ENCODE data around the gene CADPS. TPM values are rescaled to one million over a fixed set of nuclear protein-coding genes. Genes with fewer than 3 reads are reported as not detected.

Gene CADPS
- total RNA-seq, 1 experiment from 2014 or later, result 7.0 TPM

DNA sequence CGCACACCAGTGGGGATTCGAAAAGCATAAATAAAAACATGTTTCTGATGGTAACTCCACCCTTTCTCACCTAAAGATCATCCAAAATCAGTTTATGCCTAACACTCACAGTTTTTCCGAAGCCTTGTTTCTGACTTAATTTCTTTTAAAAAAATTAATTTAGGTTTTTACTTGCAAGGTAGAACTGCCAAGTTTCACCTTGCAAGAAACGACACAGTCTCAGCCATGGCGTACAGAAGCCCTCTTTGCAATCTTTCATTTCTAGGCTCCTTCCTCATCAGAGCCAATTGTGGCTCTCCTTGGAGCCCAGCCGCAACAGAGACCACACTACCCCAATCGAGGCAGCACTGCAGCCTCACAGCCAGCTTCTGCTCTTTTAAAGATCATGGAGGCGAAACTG, 470.9 kb downstream of the CADPS start:
- Mint-ChIP-seq H3K9me3 (no peaks in the 10 kb centered on the region), H3K4me3 (no peak overlapping the region), H3K27me3 (ENCODE audit: low read depth) (peaks cover 15% of the 10 kb centered on the region), H3K27ac (no peak overlapping the region), H3K4me1 (no peaks in the 10 kb centered on the region), H3K36me3 (no peaks in the 10 kb centered on the region)
- ATAC-seq (no peak), DNase-seq (ENCODE audit: low spot score) (no peak)
- TF ChIP-seq, protein P1, sequence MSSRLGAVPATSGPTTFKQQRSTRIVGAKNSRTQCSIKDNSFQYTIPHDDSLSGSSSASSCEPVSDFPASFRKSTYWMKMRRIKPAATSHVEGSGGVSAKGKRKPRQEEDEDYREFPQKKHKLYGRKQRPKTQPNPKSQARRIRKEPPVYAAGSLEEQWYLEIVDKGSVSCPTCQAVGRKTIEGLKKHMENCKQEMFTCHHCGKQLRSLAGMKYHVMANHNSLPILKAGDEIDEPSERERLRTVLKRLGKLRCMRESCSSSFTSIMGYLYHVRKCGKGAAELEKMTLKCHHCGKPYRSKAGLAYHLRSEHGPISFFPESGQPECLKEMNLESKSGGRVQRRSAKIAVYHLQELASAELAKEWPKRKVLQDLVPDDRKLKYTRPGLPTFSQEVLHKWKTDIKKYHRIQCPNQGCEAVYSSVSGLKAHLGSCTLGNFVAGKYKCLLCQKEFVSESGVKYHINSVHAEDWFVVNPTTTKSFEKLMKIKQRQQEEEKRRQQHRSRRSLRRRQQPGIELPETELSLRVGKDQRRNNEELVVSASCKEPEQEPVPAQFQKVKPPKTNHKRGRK (CRISPR knock-in tag; IDR thresholded peaks at IDR 0.05; ENCODE audit: borderline replicate concordance), result no peak
- TF ChIP-seq ZNF121 (CRISPR knock-in tag; IDR thresholded peaks at IDR 0.05) (no peak), ZNF138 (CRISPR knock-in tag; conservative IDR thresholded peaks at IDR 0.05) (no peak), NFYB (CRISPR knock-in tag; conservative IDR thresholded peaks at IDR 0.05; ENCODE audit: low read depth) (no peak), JUN (CRISPR knock-in tag; IDR thresholded peaks at IDR 0.05) (no peak), SP1 (CRISPR knock-in tag; conservative IDR thresholded peaks at IDR 0.05) (no peak), ZBTB21 (CRISPR knock-in tag; IDR thresholded peaks at IDR 0.05; ENCODE audit: borderline replicate concordance) (no peak), OVOL2 (CRISPR knock-in tag; IDR thresholded peaks at IDR 0.05; ENCODE audit: borderline replicate concordance) (no peak)
- TF ChIP-seq, protein P2, sequence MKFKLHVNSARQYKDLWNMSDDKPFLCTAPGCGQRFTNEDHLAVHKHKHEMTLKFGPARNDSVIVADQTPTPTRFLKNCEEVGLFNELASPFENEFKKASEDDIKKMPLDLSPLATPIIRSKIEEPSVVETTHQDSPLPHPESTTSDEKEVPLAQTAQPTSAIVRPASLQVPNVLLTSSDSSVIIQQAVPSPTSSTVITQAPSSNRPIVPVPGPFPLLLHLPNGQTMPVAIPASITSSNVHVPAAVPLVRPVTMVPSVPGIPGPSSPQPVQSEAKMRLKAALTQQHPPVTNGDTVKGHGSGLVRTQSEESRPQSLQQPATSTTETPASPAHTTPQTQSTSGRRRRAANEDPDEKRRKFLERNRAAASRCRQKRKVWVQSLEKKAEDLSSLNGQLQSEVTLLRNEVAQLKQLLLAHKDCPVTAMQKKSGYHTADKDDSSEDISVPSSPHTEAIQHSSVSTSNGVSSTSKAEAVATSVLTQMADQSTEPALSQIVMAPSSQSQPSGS (CRISPR knock-in tag; IDR thresholded peaks at IDR 0.05; ENCODE audit: borderline replicate concordance, low read depth), result no peak
- TF ChIP-seq, protein P3, sequence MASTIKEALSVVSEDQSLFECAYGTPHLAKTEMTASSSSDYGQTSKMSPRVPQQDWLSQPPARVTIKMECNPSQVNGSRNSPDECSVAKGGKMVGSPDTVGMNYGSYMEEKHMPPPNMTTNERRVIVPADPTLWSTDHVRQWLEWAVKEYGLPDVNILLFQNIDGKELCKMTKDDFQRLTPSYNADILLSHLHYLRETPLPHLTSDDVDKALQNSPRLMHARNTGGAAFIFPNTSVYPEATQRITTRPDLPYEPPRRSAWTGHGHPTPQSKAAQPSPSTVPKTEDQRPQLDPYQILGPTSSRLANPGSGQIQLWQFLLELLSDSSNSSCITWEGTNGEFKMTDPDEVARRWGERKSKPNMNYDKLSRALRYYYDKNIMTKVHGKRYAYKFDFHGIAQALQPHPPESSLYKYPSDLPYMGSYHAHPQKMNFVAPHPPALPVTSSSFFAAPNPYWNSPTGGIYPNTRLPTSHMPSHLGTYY (CRISPR knock-in tag; IDR thresholded peaks at IDR 0.05), result no peak
- TF ChIP-seq, protein P4, sequence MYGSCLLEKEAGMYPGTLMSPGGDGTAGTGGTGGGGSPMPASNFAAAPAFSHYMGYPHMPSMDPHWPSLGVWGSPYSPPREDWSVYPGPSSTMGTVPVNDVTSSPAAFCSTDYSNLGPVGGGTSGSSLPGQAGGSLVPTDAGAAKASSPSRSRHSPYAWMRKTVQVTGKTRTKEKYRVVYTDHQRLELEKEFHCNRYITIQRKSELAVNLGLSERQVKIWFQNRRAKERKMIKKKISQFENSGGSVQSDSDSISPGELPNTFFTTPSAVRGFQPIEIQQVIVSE (CRISPR knock-in tag; IDR thresholded peaks at IDR 0.05; ENCODE audit: borderline replicate concordance), result no peak
- POLR2A ChIA-PET, result interaction anchor here (0.7 kb wide), 1 partner anchor 27 kb away, joined by 6 read pairs; no protein-coding TSS in a partner anchor
- CTCF ChIA-PET, result interaction anchor here (0.7 kb wide), 2 partner anchors 26 to 31 kb away, joined by 5 to 7 read pairs; partner anchors contain the start of gene FEZF2

DNA sequence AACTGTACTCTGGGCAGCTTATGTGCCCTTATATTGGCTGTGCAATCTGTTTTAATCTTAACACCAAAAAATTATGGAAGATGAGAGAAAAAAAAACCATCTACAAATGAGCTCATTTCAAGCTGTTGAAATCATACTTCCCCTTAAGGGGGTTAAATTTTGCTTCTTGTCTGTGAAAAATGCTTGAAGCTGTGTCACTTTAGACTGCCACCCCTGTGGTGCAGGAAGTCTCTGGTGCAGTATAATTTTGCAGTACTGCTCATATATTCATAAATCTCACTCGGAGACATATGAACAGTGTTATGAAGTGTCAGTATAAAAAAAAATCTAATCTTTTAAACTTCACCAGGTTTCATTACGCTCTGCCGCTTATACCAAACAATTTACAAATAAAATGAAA, 471.5 kb downstream of the CADPS start:
- no peaks in the 10 kb centered on the region for H3K9me3 Mint-ChIP-seq
- ATAC-seq (no peak), DNase-seq (ENCODE audit: low spot score) (no peak)
- no peaks in the 10 kb centered on the region for H3K4me1 Mint-ChIP-seq
- H3K4me3 Mint-ChIP-seq, result no peak overlapping the region
- TF ChIP-seq GTF2I (CRISPR knock-in tag; conservative IDR thresholded peaks at IDR 0.05), result no peak
- no peak for TF ChIP-seq ZNF121 (CRISPR knock-in tag; IDR thresholded peaks at IDR 0.05)
- TF ChIP-seq, protein P5, sequence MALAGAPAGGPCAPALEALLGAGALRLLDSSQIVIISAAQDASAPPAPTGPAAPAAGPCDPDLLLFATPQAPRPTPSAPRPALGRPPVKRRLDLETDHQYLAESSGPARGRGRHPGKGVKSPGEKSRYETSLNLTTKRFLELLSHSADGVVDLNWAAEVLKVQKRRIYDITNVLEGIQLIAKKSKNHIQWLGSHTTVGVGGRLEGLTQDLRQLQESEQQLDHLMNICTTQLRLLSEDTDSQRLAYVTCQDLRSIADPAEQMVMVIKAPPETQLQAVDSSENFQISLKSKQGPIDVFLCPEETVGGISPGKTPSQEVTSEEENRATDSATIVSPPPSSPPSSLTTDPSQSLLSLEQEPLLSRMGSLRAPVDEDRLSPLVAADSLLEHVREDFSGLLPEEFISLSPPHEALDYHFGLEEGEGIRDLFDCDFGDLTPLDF (CRISPR knock-in tag; IDR thresholded peaks at IDR 0.05), result no peak
- no peak for TF ChIP-seq SOX15 (CRISPR knock-in tag; IDR thresholded peaks at IDR 0.05)
- TF ChIP-seq CBFB (CRISPR knock-in tag; IDR thresholded peaks at IDR 0.05; ENCODE audit: low read depth), result no peak
- TF ChIP-seq ZNF396 (CRISPR knock-in tag; IDR thresholded peaks at IDR 0.05; ENCODE audit: borderline replicate concordance), result no peak
- TF ChIP-seq, protein P6, sequence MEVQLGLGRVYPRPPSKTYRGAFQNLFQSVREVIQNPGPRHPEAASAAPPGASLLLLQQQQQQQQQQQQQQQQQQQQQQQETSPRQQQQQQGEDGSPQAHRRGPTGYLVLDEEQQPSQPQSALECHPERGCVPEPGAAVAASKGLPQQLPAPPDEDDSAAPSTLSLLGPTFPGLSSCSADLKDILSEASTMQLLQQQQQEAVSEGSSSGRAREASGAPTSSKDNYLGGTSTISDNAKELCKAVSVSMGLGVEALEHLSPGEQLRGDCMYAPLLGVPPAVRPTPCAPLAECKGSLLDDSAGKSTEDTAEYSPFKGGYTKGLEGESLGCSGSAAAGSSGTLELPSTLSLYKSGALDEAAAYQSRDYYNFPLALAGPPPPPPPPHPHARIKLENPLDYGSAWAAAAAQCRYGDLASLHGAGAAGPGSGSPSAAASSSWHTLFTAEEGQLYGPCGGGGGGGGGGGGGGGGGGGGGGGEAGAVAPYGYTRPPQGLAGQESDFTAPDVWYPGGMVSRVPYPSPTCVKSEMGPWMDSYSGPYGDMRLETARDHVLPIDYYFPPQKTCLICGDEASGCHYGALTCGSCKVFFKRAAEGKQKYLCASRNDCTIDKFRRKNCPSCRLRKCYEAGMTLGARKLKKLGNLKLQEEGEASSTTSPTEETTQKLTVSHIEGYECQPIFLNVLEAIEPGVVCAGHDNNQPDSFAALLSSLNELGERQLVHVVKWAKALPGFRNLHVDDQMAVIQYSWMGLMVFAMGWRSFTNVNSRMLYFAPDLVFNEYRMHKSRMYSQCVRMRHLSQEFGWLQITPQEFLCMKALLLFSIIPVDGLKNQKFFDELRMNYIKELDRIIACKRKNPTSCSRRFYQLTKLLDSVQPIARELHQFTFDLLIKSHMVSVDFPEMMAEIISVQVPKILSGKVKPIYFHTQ (CRISPR knock-in tag; IDR thresholded peaks at IDR 0.05), result no peak
- TF ChIP-seq HMGA2 (CRISPR knock-in tag; IDR thresholded peaks at IDR 0.05), result no peak
- no peak overlapping the region for H3K27ac Mint-ChIP-seq
- CTCF ChIA-PET, result no interaction called here
- peaks cover 9% of the 10 kb centered on the region for H3K27me3 Mint-ChIP-seq (ENCODE audit: low read depth)
- POLR2A ChIA-PET, result no interaction called here
- no peaks in the 10 kb centered on the region for H3K36me3 Mint-ChIP-seq
